Left lobe of liver (tissue), 2 donors: ENCODE data around the gene DDC. TPM values are rescaled to one million over a fixed set of nuclear protein-coding genes. Genes with fewer than 3 reads are reported as not detected.

Experiments used
- ATAC-seq: fragments of 200-7000 bp; cut with Tn5 transposase; one replicate; pipeline ENCODE4 v1.9.1; 2020; ENCODE audit warnings: mild to moderate bottlenecking, moderate library complexity
- DNase-seq: peaks from one replicate; pipeline ENCODE4 v3.0.0-alpha.2; 2020; ENCODE audit warnings: low spot score
- total RNA-seq: library from RNA; stranded (reverse); gene quantifications from one replicate; pipeline ENCODE4 v1.2.1, GENCODE V29; 2021
- donor health status: DM: no; HTN: no; CAD: no; lungs with moderate emphysema.
- donor health status: DM: no; HTN: yes; CAD: no.

DDC gene
- total RNA-seq = 48.6 TPM

GRCh38 chr7:50564640-50565558 is at the start of gene DDC:
DDC (minus strand) TSS chr7:50565405; CDS start chr7:50544085, 21,320 bp downstream.
- peak; percentile 72 for ATAC-seq
- peak; percentile 81 for DNase-seq

DNA sequence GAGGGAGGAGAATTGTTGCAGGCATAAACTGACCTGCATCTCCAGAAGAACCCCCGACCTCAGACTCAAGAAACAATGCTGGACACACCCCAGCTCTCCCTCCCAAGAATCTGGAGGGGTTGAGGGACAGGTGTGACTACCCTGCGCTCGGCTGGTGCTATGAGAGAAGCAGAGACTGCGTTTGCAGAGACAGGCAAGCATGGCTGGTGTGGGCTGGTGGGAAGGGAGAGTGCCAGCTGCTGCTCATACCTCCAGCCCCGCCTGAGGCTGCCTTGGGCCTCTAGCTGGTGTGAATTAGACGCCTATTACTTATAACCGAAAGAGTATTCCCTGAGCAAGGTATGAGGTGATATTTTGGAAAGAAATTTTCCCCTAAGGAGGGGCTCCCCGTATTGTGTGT is 48.3 kb upstream of the DDC start:
- no peak for DNase-seq
- no peak for ATAC-seq

DNA sequence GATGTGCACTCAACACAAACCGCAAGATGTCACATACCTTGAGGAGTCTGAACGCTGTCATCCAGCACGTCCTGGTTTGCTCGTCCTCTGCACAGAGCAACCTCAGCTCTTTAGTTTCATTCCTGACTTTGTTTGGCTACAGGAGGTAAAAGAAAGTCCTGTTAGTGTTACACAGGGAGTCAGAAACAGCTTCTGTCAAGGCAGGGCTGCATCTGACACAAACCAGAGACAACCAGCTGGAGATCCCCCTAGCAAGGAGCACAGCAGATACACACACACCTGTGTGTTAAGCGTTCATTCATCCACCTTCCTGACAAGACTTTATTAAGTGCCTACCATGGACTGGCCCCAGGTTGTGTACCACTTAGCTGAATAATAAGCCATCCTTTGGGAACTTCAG is 47.5 kb upstream of the DDC start:
- DNase-seq = no peak
- ATAC-seq = no peak

DNA sequence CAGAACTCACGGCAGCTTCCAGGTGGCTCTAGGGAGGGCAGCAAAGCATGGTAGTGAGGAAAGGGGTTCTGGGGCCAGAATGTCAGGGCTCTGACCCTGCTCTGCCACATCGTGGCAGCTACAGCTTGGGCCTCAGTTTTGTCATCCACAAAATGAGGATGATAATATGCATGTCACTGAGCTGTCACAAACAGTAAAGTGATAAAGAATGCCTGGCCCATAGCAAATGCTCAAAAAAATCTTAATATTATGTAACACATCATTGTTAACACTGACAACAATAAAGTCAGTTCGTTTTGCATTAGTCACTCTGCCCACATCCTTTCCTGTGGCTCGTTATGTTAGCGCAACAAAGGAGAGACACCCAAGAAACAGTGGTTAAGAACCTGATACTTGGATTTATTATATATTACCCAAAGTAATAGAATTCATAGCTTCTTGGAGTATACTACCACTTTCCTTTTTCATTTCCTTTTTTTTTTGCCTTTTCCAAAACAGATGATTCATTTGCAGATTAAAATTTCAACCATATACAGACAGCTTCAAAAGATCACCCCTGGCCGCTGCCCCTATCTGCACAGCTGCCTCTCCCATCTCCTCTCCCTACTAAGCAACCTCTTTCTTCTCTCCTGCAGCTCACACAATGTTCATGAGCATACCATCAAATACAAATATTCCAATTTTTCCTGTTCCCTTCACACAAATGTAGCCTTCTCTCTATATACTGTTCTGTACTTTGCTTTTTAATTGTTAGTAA is 45.5 kb upstream of the DDC start:
- ATAC-seq (no peak), DNase-seq (no peak)

- DNase-seq = no peak
- no peak for ATAC-seq
Observed at GRCh38 chr7:50608196-50608906, 43.1 kb upstream of the DDC start.

GRCh38 chr7:50607524-50608125 is 42.4 kb upstream of the DDC start:
- ATAC-seq (no peak), DNase-seq (no peak)

GRCh38 chr7:50605059-50605458 is 39.9 kb upstream of the DDC start:
- no peak for DNase-seq
- ATAC-seq = peak; percentile 7

GRCh38 chr7:50603287-50603686 is 38.1 kb upstream of the DDC start:
- ATAC-seq (peak; percentile 24), DNase-seq (no peak)

DNA sequence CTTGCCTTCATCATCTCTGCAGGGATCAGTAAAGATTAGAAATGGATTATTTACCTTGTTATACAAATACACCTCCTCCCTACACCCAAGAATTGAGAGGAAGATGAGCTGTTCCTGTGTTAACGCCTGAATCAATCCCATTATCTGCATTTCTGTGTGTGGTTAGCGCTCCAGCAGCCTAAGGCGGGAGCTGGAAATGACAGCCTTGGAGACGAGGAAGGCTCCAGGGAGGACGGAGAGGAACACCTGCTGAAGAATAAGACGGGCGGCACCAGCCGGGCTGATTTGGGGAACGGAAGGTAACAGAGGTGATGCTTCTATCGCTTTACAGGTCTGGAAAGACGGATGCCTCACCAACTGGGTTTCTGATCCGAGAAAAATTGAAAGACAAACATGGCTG is 34.2 kb upstream of the DDC start:
- ATAC-seq (no peak), DNase-seq (no peak)

DNA sequence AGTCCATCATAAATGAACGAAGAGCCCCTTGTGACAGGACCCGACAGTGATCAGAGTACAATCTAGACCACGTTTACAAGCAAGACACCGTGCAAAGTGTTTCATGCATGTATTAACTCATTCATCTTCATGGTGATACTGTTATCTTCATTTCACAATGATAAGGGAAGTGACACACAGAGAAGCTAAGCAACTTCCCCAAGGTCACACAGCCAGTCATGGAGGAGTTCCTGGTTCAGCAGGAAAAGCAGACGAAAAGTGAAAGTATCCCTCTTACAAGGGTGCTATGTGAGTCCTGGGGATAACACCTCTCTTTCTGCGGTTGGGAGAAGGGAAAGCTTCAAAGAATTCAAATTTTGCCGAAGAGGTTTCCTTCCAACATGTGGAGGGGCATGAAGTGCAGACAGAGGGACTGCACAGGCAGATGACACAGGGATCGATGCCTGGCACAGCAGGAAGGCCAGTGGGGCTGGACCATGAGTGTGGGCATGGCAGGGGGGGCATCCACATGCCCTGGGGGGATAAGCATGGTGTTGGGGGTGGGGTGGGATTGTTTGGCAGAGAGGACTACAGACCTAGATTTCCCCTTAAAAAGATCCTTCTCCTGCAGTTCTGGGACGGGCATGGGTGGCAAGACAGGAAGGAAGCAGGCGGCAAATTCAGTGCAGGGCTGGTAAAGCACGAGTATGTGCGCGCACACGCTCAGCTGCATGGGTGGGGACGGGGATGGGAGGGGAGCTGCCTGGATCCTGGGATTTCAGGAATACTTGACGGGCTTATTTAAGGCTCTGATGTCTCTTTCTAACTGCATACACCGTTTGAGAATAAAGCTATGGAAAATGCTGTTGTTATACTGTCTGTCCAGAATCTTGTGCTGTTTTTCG is 33.5 kb upstream of the DDC start:
- ATAC-seq = no peak

DNA sequence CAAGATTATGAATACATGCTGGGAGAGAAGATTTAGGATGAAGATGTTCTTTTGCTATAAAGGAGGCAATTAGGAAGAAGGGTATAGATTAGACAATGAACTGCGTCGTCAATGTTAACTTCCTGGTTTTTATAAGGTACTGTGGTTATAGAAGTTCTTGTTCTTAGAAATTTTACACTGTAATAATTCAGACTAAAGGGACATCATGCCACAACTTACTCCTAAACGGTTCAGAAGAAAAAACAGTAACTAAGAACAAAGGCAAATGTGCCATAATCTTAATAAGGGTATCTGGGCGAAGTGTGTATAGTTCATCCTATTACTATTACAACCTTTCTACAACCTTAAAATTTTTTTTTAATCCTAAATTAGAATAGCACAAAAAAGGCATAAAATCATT is 31.3 kb upstream of the DDC start:
- no peak for ATAC-seq
- no peak for DNase-seq

More for the DNA sequence above, 33.5 kb upstream of the DDC start:
- DNase-seq = no peak

DNA sequence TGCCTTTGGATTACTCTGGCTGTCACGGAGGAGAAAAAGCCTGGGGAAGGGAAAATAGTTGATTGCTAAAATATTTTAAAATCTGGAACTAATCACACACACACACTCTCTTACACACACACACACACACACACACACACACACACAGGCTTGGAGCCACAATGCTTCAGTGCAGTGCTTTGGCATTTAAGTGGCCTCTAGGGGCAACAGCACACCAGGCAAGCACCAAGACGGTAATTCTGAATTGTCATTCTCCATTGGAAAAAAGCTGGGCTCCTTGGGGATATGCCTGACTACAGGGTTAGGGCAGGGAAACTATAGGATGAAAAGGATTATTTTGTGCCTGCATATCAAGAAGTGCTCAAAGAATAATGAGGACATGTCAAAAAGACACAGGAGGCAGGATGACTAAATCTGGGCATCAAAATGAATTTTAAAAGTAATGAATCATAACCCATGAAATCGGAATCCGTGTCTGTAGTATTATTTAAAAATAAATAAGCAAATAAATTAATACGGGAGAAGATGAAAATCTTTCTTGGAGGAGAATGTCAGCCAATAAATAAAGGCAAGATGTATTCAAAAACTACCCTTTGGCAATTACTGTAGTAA is 30.4 kb upstream of the DDC start:
- no peak for DNase-seq
- peak; percentile 90 for ATAC-seq

GRCh38 chr7:50594734-50595485 is 29.7 kb upstream of the DDC start:
- ATAC-seq (no peak), DNase-seq (no peak)

DNA sequence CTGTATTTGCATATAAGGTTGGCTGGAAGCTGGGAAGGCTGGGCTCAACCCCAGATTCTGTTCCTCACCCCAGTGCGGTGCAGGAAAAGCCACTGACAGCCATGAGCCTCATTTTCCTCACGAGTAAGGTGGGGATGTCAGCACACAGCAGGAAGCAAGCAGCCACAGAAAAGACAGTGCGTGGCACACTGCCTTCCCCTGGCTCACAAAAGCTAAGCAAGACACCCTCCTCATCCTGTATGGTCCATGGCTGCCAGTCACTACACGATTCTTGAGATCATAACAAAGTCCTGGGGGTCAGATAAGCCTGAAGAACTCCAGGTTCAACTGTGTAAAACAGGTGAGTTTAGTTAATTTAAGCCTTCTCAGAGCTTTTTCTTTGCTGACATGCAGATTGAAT is 28.9 kb upstream of the DDC start:
- ATAC-seq (no peak), DNase-seq (no peak)

DNA sequence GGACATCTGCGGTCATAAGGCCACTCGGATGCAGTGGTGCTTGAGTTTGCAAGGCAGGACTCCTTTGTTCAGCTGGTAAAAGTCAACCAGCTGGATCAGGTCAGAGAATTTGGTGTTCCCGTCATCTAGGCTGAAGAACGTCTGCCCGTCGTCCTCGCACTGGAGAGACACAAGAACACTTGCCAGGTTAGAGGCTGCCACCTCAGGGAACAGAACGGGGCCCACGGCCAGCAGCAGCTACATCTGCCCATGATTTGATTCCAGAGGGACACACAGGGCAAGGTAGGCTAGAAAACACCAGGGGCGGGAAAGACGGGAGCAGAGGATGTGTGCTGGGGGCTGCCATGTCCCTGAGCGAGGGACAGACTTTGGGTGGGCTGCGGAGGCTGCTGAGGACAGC is 27.7 kb upstream of the DDC start:
- ATAC-seq (no peak), DNase-seq (no peak)

DNA sequence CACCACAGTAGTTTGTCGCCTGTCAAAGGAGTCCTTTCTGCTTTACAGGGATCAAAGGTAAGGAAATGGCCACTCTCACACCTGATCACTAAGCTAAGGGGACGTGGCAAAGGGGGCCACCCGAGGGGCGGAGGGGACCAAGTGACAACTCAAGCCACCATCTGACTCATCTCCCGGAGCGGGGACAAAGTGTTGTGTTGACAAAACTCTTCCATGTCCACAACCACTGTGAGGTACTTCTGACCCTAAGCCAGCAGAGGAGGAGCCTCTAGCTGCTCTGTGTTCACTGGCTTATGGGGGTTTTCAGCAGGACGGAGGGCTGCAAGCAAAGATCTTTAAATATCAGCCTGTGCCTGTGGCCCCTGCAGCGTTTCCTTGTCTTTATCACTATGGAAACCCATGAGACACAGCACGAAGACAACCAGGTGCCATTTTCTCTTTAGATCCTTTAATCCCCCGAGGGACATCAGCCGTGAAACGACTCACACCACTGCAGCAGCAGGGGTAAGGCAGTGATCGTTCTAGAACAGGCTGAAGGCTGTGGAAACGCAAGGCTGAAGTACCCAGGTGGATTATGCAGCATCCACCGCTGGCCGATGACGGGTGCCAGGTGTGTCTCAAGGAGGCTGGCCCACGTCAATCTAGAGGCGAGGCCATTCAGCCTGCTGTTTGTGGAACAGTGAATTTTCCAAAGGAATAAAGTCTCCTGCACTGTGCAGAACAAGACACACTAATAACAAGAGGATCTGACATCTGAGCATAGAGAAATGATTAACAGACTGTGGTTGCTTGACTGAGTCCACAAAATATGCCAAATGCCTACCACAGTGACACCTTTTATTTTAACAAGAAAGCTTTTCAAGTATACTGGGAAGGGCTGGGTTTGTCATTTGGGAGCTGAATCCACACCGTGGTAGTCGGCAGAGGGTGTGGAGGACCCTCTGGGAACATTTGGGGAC is 26.6 kb upstream of the DDC start:
- DNase-seq (no peak), ATAC-seq (no peak)

DNA sequence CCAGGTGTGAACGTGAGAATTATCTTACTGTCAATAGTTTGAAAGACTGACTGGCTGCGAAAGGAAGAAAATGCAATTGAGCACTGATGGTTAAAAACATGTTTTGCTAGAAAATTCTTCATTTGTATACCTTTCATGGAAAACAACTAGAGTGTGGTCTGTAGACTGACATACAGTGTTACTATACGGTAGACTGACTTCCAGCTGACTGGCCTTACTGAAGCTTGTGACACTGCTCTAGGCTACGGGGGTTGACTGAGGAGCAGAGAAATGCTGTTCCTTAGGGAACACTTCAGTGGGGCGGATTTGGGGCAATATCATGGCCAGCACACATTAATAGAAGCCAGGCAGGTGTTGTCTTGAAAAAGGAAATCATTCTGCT is 25.9 kb upstream of the DDC start:
- DNase-seq (no peak), ATAC-seq (no peak)

DNA sequence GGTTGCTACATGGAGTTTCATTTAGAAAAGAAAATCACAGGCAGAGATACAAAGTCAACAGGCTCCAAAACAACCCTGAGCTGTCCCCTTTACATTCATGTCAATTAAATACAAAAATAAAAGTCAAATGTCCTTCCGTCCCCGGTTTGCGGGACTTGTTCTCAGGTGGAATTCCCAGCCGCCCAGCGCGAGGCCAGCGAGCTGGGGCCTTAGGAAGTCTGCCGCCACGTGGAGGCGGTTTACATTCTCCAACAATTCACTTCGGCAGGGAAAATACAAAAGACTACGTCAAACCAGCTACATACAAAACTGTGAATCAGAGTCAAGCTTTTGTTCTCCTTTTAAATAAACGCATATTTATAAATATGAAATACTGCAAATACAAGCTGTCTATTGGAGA is 25.3 kb upstream of the DDC start:
- no peak for DNase-seq
- no peak for ATAC-seq
